Measurements from ENCODE around the gene CD82. TPM values are rescaled to one million over a fixed set of nuclear protein-coding genes. Genes with fewer than 3 reads are reported as not detected.

Gene CD82
- total and polyA plus RNA-seq, 4 experiments from 2014 or later = 130 to 260 (median 191) TPM

DNA sequence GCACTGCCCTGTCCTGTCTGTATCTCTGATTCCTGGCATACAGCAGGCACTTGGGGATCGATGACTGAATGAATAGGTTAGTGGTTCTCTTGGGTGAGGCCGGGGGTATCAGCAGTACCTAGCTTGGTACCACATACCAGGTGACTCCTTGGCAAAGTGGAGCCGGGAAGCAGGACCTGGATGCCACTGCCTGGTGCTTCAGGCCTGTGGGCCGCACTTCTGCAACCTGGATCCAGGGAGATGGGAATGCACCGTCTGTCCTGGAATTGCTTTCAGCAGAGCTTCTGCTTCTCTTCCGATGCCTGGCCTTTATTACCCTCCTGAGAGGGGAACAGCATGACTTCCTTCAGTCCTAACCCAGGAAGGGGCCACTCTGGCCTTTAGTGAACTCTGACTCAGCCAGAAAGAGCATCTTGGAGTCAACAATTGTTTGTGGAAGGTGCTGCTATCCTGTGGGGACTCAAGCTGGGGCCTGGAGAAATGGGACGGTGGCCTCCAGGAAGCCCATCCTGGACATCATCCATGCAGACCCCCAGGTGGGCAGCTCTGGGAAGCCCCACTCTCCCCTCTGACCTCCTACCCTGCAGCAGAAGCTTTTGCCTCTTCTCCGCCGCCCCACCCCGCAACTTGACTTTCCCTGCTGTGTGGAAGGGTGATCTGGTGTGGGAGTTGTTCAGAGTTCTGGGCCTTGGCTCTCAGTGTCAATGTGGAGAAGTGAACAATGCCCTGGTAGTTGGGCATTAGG, 5.1 kb downstream of the CD82 start:
- H3K9me3 Mint-ChIP-seq = no peaks in the 10 kb centered on the region
- H3K9me3 ChIP-seq (ENCODE audit: control insufficient read depth in 1 of 2, low read length in 2 of 2) = no peaks in the 10 kb centered on the region
- H3K4me3 ChIP-seq (ENCODE audit: low read length in 2 of 2) = peak overlapping the region in 1 of 2 donors; percentile 3
- H3K4me1 Mint-ChIP-seq = peaks cover 83 to 100% (median 93%) of the 10 kb centered on the region in 4 donors
- no peak for DNase-seq
- H3K4me3 Mint-ChIP-seq = peak overlapping the region; percentile 13 to 94 (median 81)
- H3K36me3 ChIP-seq (ENCODE audit: insufficient read depth, low read length) = no peaks in the 10 kb centered on the region
- intact Hi-C loops (cut with micrococcal nuclease) = no loop called here
- CTCF ChIA-PET (ENCODE audit: partially characterized antibody) = interaction anchor here (0.8 to 22.2 kb wide), 5 partner anchors 12 to 366 kb away, joined by 3 to 699 read pairs (median 26); no protein-coding TSS in a partner anchor
- peak overlapping the region; percentile 84 to 96 (median 95) for H3K27ac Mint-ChIP-seq
- H3K4me1 ChIP-seq (ENCODE audit: insufficient read depth, low read length) = peaks cover 92% of the 10 kb centered on the region
- H3K27ac ChIP-seq (ENCODE audit: low read depth, low read length) = peak overlapping the region; percentile 82
- H3K27me3 Mint-ChIP-seq = no peaks in the 10 kb centered on the region
- H3K27me3 ChIP-seq (ENCODE audit: insufficient read depth, low read length) = no peaks in the 10 kb centered on the region
- peaks cover 4 to 41% of the 10 kb centered on the region in 2 donors for H3K36me3 Mint-ChIP-seq
- POLR2A ChIA-PET (ENCODE audit: partially characterized antibody) = interaction anchor here (1.6 to 18.5 kb wide), 5 partner anchors 11 to 43 kb away, joined by 4 to 397 read pairs (median 7); no protein-coding TSS in a partner anchor

DNA sequence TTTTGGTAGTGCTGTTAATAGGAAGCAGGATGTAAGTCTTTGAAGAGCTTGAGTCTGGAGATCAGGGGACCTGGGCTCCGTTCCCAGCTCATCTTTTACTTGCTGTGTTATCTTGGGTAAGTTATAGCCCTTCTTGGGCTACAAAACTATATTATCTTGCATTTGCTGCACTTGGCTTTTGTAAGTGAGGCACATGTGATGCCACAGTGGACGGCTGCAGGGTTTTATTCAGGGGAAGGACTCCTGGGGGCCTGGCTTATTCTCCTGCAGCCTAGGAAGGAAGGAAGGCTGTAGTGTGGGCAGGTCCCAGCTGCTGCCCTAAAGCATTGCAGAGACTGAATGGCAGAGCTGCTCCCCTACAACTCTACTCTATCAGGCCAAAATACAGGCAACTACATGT, 6.4 kb downstream of the CD82 start:
- ChIA-PET POLR2A (ENCODE audit: partially characterized antibody) (interaction anchor here (1.6 to 18.5 kb wide), 5 partner anchors 9 to 42 kb away, joined by 4 to 397 read pairs (median 7); no protein-coding TSS in a partner anchor), CTCF (ENCODE audit: partially characterized antibody) (interaction anchor here (1.5 to 22.2 kb wide), 4 partner anchors 14 to 42 kb away, joined by 3 to 699 read pairs (median 61); no protein-coding TSS in a partner anchor)
- Histone ChIP-seq H3K27ac (ENCODE audit: low read depth, low read length) (peak overlapping the region; percentile 12), H3K4me3 (ENCODE audit: low read length in 2 of 2) (no peak overlapping the region), H3K4me1 (ENCODE audit: insufficient read depth, low read length) (peaks cover 100% of the 10 kb centered on the region), H3K27me3 (ENCODE audit: insufficient read depth, low read length) (no peaks in the 10 kb centered on the region), H3K36me3 (ENCODE audit: insufficient read depth, low read length) (no peaks in the 10 kb centered on the region), H3K9me3 (ENCODE audit: control insufficient read depth in 1 of 2, low read length in 2 of 2) (no peaks in the 10 kb centered on the region)
- Mint-ChIP-seq H3K9me3 (no peaks in the 10 kb centered on the region), H3K4me1 (peaks cover 83 to 100% (median 95%) of the 10 kb centered on the region in 4 donors), H3K4me3 (peak overlapping the region in 7 of 8 donors; percentile 19 to 86 (median 52)), H3K27ac (peak overlapping the region; percentile 69 to 96 (median 89)), H3K36me3 (peaks cover 8 to 39% of the 10 kb centered on the region in 2 donors), H3K27me3 (no peaks in the 10 kb centered on the region)
- intact Hi-C loops (cut with micrococcal nuclease) = no loop called here
- DNase-seq = no peak

DNA sequence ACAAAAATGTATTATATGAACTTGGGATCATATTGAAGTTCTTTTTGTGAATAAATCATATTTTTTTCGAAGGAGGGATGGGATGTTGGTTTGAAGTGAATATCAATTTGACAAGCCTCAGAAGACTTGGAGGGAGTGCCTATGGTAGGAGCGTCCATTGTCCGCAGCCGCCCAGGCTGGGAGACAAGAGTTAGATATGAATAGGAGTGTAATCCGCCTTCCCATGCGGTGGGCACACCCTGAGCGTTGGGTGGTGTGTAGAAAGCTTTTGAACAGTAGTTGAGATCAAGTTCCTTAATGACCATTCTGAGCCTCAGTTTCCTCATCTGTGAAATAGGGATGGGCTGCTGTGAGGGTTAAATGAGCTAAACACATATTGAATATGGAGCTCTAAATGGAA, 7.0 kb downstream of the CD82 start:
- Mint-ChIP-seq H3K27me3 (no peaks in the 10 kb centered on the region), H3K27ac (peak overlapping the region; percentile 87 to 96 (median 90)), H3K9me3 (no peaks in the 10 kb centered on the region), H3K4me1 (peaks cover 81 to 100% (median 95%) of the 10 kb centered on the region in 4 donors), H3K4me3 (peak overlapping the region; percentile 15 to 86 (median 44)), H3K36me3 (peaks cover 10 to 38% of the 10 kb centered on the region in 2 donors)
- H3K27ac ChIP-seq (ENCODE audit: low read depth, low read length) = peak overlapping the region; percentile 52
- H3K9me3 ChIP-seq (ENCODE audit: control insufficient read depth in 1 of 2, low read length in 2 of 2) = no peaks in the 10 kb centered on the region
- intact Hi-C loops (cut with micrococcal nuclease) = no loop called here
- H3K27me3 ChIP-seq (ENCODE audit: insufficient read depth, low read length) = no peaks in the 10 kb centered on the region
- DNase-seq = no peak
- ChIA-PET CTCF (ENCODE audit: partially characterized antibody) (interaction anchor here (0.6 to 22.2 kb wide), 4 partner anchors 14 to 41 kb away, joined by 3 to 699 read pairs (median 61); no protein-coding TSS in a partner anchor), POLR2A (ENCODE audit: partially characterized antibody) (interaction anchor here (1.6 to 18.5 kb wide), 5 partner anchors 9 to 41 kb away, joined by 4 to 397 read pairs (median 7); no protein-coding TSS in a partner anchor)
- peaks cover 100% of the 10 kb centered on the region for H3K4me1 ChIP-seq (ENCODE audit: insufficient read depth, low read length)
- H3K4me3 ChIP-seq (ENCODE audit: low read length in 2 of 2) = no peak overlapping the region
- no peaks in the 10 kb centered on the region for H3K36me3 ChIP-seq (ENCODE audit: insufficient read depth, low read length)

DNA sequence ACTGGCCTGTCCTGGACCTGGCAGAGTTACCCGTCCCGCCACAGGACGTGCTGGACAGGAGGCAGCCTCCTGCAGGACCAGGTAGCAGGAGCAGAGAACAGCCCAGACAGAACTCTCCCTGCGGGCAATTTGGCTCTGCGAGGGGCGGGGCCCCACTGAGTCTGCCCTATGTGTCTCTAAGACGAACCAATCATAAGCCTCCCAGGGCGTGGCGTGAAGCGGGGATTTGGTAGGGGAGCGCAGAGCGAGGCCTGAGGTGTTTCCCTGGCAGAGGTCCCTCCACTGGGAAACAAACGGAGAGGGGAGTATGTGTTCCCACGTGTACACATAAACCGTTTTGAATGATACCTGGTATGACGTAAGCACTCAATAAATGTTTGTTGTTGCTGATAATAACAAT, 7.4 kb downstream of the CD82 start:
- Mint-ChIP-seq H3K4me1 (peaks cover 79 to 100% (median 94%) of the 10 kb centered on the region in 4 donors), H3K4me3 (peak overlapping the region in 7 of 8 donors; percentile 28 to 87 (median 81)), H3K9me3 (no peaks in the 10 kb centered on the region), H3K27ac (peak overlapping the region; percentile 87 to 96 (median 90)), H3K36me3 (peaks cover 10 to 33% of the 10 kb centered on the region in 2 donors), H3K27me3 (no peaks in the 10 kb centered on the region)
- DNase-seq = no peak
- Histone ChIP-seq H3K27me3 (ENCODE audit: insufficient read depth, low read length) (no peaks in the 10 kb centered on the region), H3K4me1 (ENCODE audit: insufficient read depth, low read length) (peaks cover 100% of the 10 kb centered on the region), H3K36me3 (ENCODE audit: insufficient read depth, low read length) (no peaks in the 10 kb centered on the region), H3K9me3 (ENCODE audit: control insufficient read depth in 1 of 2, low read length in 2 of 2) (no peaks in the 10 kb centered on the region), H3K4me3 (ENCODE audit: low read length in 2 of 2) (peak overlapping the region in 1 of 2 donors; percentile 21), H3K27ac (ENCODE audit: low read depth, low read length) (peak overlapping the region; percentile 52)
- CTCF ChIA-PET (ENCODE audit: partially characterized antibody) = interaction anchor here (0.6 to 22.2 kb wide), 4 partner anchors 13 to 41 kb away, joined by 3 to 699 read pairs (median 61); no protein-coding TSS in a partner anchor
- POLR2A ChIA-PET (ENCODE audit: partially characterized antibody) = interaction anchor here (1.6 to 18.5 kb wide), 3 partner anchors 8 to 41 kb away, joined by 5 to 397 read pairs (median 287); no protein-coding TSS in a partner anchor
- intact Hi-C loops (cut with micrococcal nuclease) = no loop called here

DNA sequence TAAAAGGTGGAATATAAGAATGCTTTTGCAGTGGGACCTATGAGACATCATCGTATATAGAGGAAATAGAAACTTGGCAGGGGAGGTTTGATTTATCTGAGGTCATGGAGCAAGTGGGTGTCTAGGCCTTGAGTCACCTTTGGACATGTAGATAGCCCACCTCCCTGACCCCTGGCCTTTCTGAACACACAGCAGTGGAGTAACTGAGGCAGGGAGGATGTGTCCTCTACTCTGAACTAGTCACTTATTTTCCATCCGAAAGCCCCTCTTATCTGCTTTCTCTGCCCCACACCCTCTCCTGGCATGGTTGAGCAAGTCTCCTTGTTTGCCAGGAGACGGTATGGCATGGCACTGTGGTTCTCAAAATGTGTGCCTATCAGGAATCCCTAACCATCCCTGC, 7.9 kb downstream of the CD82 start:
- H3K4me3 Mint-ChIP-seq = peak overlapping the region; percentile 24 to 87 (median 81)
- H3K4me1 ChIP-seq (ENCODE audit: insufficient read depth, low read length) = peaks cover 100% of the 10 kb centered on the region
- H3K4me3 ChIP-seq (ENCODE audit: low read length in 2 of 2) = peak overlapping the region in 1 of 2 donors; percentile 21
- H3K27ac ChIP-seq (ENCODE audit: low read depth, low read length) = peak overlapping the region; percentile 52
- intact Hi-C loops (cut with micrococcal nuclease) = no loop called here
- ChIA-PET POLR2A (ENCODE audit: partially characterized antibody) (interaction anchor here (1.9 to 13.8 kb wide), 5 partner anchors 8 to 38 kb away, joined by 9 to 287 read pairs (median 20); partner anchors contain the start of gene CD82), CTCF (ENCODE audit: partially characterized antibody) (interaction anchor here (1.0 to 12.0 kb wide), 5 partner anchors 9 to 322 kb away, joined by 4 to 96 read pairs (median 12); partner anchors contain the start of gene CD82)
- H3K27ac Mint-ChIP-seq = peak overlapping the region; percentile 87 to 96 (median 90)
- no peaks in the 10 kb centered on the region for H3K27me3 ChIP-seq (ENCODE audit: insufficient read depth, low read length)
- DNase-seq = peak in 1 of 5 donors; percentile 48
- H3K9me3 Mint-ChIP-seq = no peaks in the 10 kb centered on the region
- H3K36me3 Mint-ChIP-seq = peaks cover 12 to 32% of the 10 kb centered on the region in 2 donors
- H3K9me3 ChIP-seq (ENCODE audit: control insufficient read depth in 1 of 2, low read length in 2 of 2) = no peaks in the 10 kb centered on the region
- peaks cover 77 to 100% (median 93%) of the 10 kb centered on the region in 4 donors for H3K4me1 Mint-ChIP-seq
- H3K27me3 Mint-ChIP-seq = no peaks in the 10 kb centered on the region
- no peaks in the 10 kb centered on the region for H3K36me3 ChIP-seq (ENCODE audit: insufficient read depth, low read length)

DNA sequence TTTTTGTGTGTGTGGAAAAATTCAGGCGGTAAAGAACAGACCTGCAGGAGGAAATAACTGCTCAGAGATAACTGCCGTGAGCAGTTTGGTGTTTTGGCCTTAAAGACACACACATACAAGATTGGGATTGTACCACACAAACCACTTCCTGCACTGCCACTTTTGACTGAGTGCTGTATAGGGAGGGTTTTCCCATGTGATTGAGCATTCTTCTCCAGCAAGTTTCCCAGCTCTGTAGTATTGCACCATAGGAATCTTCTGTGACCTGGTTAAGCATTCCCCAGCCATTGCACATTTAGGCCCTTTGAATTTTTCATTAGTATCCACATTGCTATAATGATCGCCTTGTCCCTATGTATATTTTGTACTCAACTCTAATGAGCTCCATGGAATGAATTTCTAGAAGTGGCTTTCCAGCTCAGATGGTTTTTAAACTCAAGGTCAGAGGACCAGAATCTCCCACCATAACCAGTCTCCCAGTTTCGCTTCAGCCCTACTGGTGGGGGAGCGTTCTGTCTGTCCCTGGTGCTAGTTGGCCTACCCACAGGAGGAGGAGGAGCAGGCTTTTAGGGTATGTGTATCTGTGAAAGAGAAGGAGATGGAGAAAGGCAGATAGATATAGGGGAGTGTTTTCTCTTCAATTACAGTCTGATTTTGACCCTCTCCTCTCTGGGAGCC, 9.3 kb downstream of the CD82 start:
- peak overlapping the region; percentile 52 for H3K27ac ChIP-seq (ENCODE audit: low read depth, low read length)
- intact Hi-C loops (cut with micrococcal nuclease) = no loop called here
- peak overlapping the region in 1 of 2 donors; percentile 21 for H3K4me3 ChIP-seq (ENCODE audit: low read length in 2 of 2)
- Mint-ChIP-seq H3K4me3 (peak overlapping the region; percentile 71 to 87 (median 81)), H3K27me3 (no peaks in the 10 kb centered on the region), H3K9me3 (no peaks in the 10 kb centered on the region), H3K4me1 (peaks cover 74 to 99% (median 89%) of the 10 kb centered on the region in 4 donors), H3K36me3 (peaks cover 14 to 28% of the 10 kb centered on the region in 2 donors), H3K27ac (peak overlapping the region; percentile 87 to 96 (median 90))
- peaks cover 100% of the 10 kb centered on the region for H3K4me1 ChIP-seq (ENCODE audit: insufficient read depth, low read length)
- H3K36me3 ChIP-seq (ENCODE audit: insufficient read depth, low read length) = no peaks in the 10 kb centered on the region
- H3K27me3 ChIP-seq (ENCODE audit: insufficient read depth, low read length) = no peaks in the 10 kb centered on the region
- ChIA-PET CTCF (ENCODE audit: partially characterized antibody) (interaction anchor here (1.3 to 12.0 kb wide), 8 partner anchors 9 to 43 kb away, joined by 3 to 96 read pairs (median 11); partner anchors contain the start of gene CD82), POLR2A (ENCODE audit: partially characterized antibody) (interaction anchor here (1.4 to 13.8 kb wide), 6 partner anchors 9 to 37 kb away, joined by 8 to 287 read pairs (median 16); partner anchors contain the start of gene CD82)
- no peaks in the 10 kb centered on the region for H3K9me3 ChIP-seq (ENCODE audit: control insufficient read depth in 1 of 2, low read length in 2 of 2)
- DNase-seq = peak; percentile 32 to 79 (median 43)

Measured in CD4-positive, alpha-beta memory T cell (primary cell).